Suppressor macrophage treated with lipopolysaccharide for 1 hour (primary cell): ENCODE measurements around the gene RPL19.
A peak's percentile ranks its signal among the peaks of the same experiment; 100 is the strongest.
"Not testable (repeated sequence)": the region's sequence is repeated elsewhere in the genome, so short reads cannot be mapped to it uniquely, and the experiment has no call there.

ENCODE experiments used
- DNase-seq, 3 donors: peaks; one replicate each; pipeline ENCODE4 v3.0.0-alpha.2; 2020 to 2022

Gene RPL19

GRCh38 chr17:39200070-39200879, at the start of gene RPL19:
RPL19 (plus strand) TSS chr17:39200283; CDS start chr17:39200345, 62 bp downstream.
- DNase-seq = peak in 2 of 3 donors; percentile 84 to 91

- no peak for DNase-seq
Measured at GRCh38 chr17:39150795-39151149, 49.3 kb upstream of the RPL19 start.

GRCh38 chr17:39151150-39151942, 48.7 kb upstream of the RPL19 start, which contains the start of gene PLXDC1:
PLXDC1 (minus strand) TSS chr17:39151637; CDS start chr17:39151437, 200 bp downstream.
- peak in 1 of 3 donors; percentile 54 for DNase-seq

GRCh38 chr17:39151943-39152818, 47.9 kb upstream of the RPL19 start:
- DNase-seq = no peak

GRCh38 chr17:39153599-39154051, 46.5 kb upstream of the RPL19 start:
- peak; percentile 89 to 95 (median 92) for DNase-seq

- DNase-seq = no peak
Measured at GRCh38 chr17:39155654-39156053, 44.4 kb upstream of the RPL19 start.

- no peak for DNase-seq
Measured at GRCh38 chr17:39156491-39156890, 43.6 kb upstream of the RPL19 start.

GRCh38 chr17:39158623-39159022, 41.5 kb upstream of the RPL19 start:
- DNase-seq = no peak

GRCh38 chr17:39161962-39162361, 38.1 kb upstream of the RPL19 start:
- DNase-seq = no peak

- DNase-seq = peak; percentile 81 to 92 (median 87)
Measured at GRCh38 chr17:39164675-39165143, 35.4 kb upstream of the RPL19 start.

GRCh38 chr17:39165178-39165840, 34.8 kb upstream of the RPL19 start:
- DNase-seq = no peak

- DNase-seq = peak in 2 of 3 donors; percentile 35 to 52
Measured at GRCh38 chr17:39165841-39166349, 34.2 kb upstream of the RPL19 start, which contains the start of gene ARL5C. ARL5C (minus strand) TSS chr17:39166161; CDS start chr17:39165760, 401 bp downstream.

GRCh38 chr17:39166437-39167335, 33.4 kb upstream of the RPL19 start:
- DNase-seq = no peak

- peak; percentile 50 to 63 (median 55) for DNase-seq
Measured at GRCh38 chr17:39167476-39167875, 32.6 kb upstream of the RPL19 start.

- DNase-seq = not testable (repeated sequence)
Measured at GRCh38 chr17:39168503-39168902, 31.6 kb upstream of the RPL19 start.

GRCh38 chr17:39169101-39169500, 31.0 kb upstream of the RPL19 start:
- DNase-seq = no peak

- DNase-seq = no peak
Measured at GRCh38 chr17:39169518-39169917, 30.6 kb upstream of the RPL19 start.

- DNase-seq = no peak
Measured at GRCh38 chr17:39170109-39170508, 30.0 kb upstream of the RPL19 start.

- no peak for DNase-seq
Measured at GRCh38 chr17:39170558-39170957, 29.5 kb upstream of the RPL19 start.

- no peak for DNase-seq
Measured at GRCh38 chr17:39171933-39172332, 28.1 kb upstream of the RPL19 start.

- no peak for DNase-seq
Measured at GRCh38 chr17:39173080-39173479, 27.0 kb upstream of the RPL19 start.
